CD14-positive monocyte (primary cell): Measurements from ENCODE around the gene HCRTR1. TPM values are rescaled to one million over a fixed set of nuclear protein-coding genes. Genes with fewer than 3 reads are reported as not detected.
A peak's percentile ranks its signal among the peaks of the same experiment; 100 is the strongest.

Experiments
- DNase-seq, 3 donors: peaks; one replicate each; pipeline ENCODE4 v3.0.0-alpha.2; 2011 to 2022
- H2AFZ ChIP-seq: 2 replicates; pipeline ENCODE4 v1.6.0; 2012; ENCODE audit warnings: mild to moderate bottlenecking, low read depth, low read length, inconsistent platforms; ENCODE audit not compliant: insufficient read depth, poor library complexity, severe bottlenecking
- H3K27ac ChIP-seq, 2 donors: 1 replicate in 1 of 2; 2 replicates in 1 of 2; pipeline ENCODE4 v1.5.1; 2012 to 2013; ENCODE audit warnings: low read length in 2 of 2, control low read depth in 1 of 2, inconsistent platforms in 1 of 2, low read depth in 1 of 2, mild to moderate bottlenecking in 1 of 2
- H3K27me3 ChIP-seq, 2 donors: one replicate each; pipeline versions ENCODE4 v1.6.0 to v1.6.1; 2011 to 2013; ENCODE audit warnings: low read length in 2 of 2; ENCODE audit not compliant: control insufficient read depth in 2 of 2, insufficient read depth in 2 of 2
- H3K36me3 ChIP-seq, 2 donors: replicated peaks in 1 of 2; 1 replicate in 1 of 2; 2 replicates in 1 of 2; pipeline versions ENCODE4 v1.5.1 to v1.6.1; 2012 to 2013; ENCODE audit warnings: low read length in 2 of 2, control low read depth in 1 of 2, inconsistent platforms in 1 of 2, mild to moderate bottlenecking in 1 of 2; ENCODE audit not compliant: insufficient read depth in 2 of 2, control insufficient read depth in 1 of 2
- H3K4me1 ChIP-seq, 2 donors: 1 replicate in 1 of 2; 2 replicates in 1 of 2; pipeline versions ENCODE4 v1.5.1 to v1.6.1; 2012 to 2013; ENCODE audit warnings: low read length in 2 of 2, control low read depth in 1 of 2, inconsistent platforms in 1 of 2, mild to moderate bottlenecking in 1 of 2, moderate library complexity in 1 of 2; ENCODE audit not compliant: insufficient read depth in 2 of 2, control insufficient read depth in 1 of 2
- H3K4me2 ChIP-seq: replicated peaks from 2 replicates; pipeline ENCODE3; 2012; ENCODE audit warnings: low read length, moderate library complexity, mild to moderate bottlenecking; ENCODE audit not compliant: poor library complexity, severe bottlenecking; ENCODE audit errors: extremely low read depth
- H3K4me3 ChIP-seq, 3 experiments: fragments of 200-600 bp in 1 of 3; sonication (generic) in 1 of 3; replicated peaks in 1 of 3; 1 replicate in 2 of 3; 2 replicates in 1 of 3; pipeline ENCODE4 v1.5.1; 2011 to 2013; ENCODE audit warnings: low read length in 3 of 3, mild to moderate bottlenecking in 3 of 3, control low read depth in 2 of 3, low read depth in 2 of 3, inconsistent platforms in 1 of 3, moderate library complexity in 1 of 3
- H3K79me2 ChIP-seq: 2 replicates; pipeline ENCODE4 v1.6.0; 2012; ENCODE audit warnings: mild to moderate bottlenecking, control low read depth, inconsistent platforms, low read length, moderate library complexity; ENCODE audit not compliant: insufficient read depth
- H3K9ac ChIP-seq: 2 replicates; pipeline ENCODE4 v1.6.0; 2017; ENCODE audit warnings: low read length, mild to moderate bottlenecking; ENCODE audit not compliant: insufficient read depth, poor library complexity, severe bottlenecking
- H3K9me3 ChIP-seq, 2 donors: replicated peaks in 1 of 2; 1 replicate in 1 of 2; 2 replicates in 1 of 2; pipeline versions ENCODE4 v1.5.1 to v1.6.1; 2012 to 2013; ENCODE audit warnings: low read length in 2 of 2, control low read depth in 1 of 2; ENCODE audit not compliant: control insufficient read depth in 1 of 2, insufficient read depth in 1 of 2
- H4K20me1 ChIP-seq: 2 replicates; pipeline ENCODE4 v1.6.0; 2012; ENCODE audit warnings: mild to moderate bottlenecking, low read length, control low read depth, moderate library complexity; ENCODE audit not compliant: insufficient read depth
- H3K27ac Mint-ChIP-seq, 7 donors: one replicate each; pipeline ENCODE4 v1.8.0; 2020; ENCODE audit warnings: mild to moderate bottlenecking in 7 of 7, mixed read lengths in 7 of 7, moderate library complexity in 6 of 7, inconsistent platforms in 2 of 7
- H3K27me3 Mint-ChIP-seq, 3 donors: one replicate each; pipeline ENCODE4 v1.8.0; 2021 to 2022; ENCODE audit warnings: low read depth in 3 of 3, mild to moderate bottlenecking in 3 of 3, mixed read lengths in 3 of 3, moderate library complexity in 3 of 3, inconsistent platforms in 1 of 3
- H3K36me3 Mint-ChIP-seq, 2 donors: one replicate each; pipeline ENCODE4 v1.8.0; 2020; ENCODE audit warnings: mixed read lengths in 2 of 2, inconsistent platforms in 1 of 2, mild to moderate bottlenecking in 1 of 2
- H3K4me1 Mint-ChIP-seq: one replicate; pipeline ENCODE4 v1.8.0; 2020; ENCODE audit warnings: mild to moderate bottlenecking, mixed read lengths
- H3K4me3 Mint-ChIP-seq, 2 donors: one replicate each; pipeline ENCODE4 v1.8.0; 2020; ENCODE audit warnings: mild to moderate bottlenecking in 2 of 2, mixed read lengths in 2 of 2, moderate library complexity in 1 of 2
- H3K9me3 Mint-ChIP-seq, 7 donors: one replicate each; pipeline ENCODE4 v1.8.0; 2020 to 2022; ENCODE audit warnings: mixed read lengths in 7 of 7, mild to moderate bottlenecking in 6 of 7, moderate library complexity in 6 of 7, inconsistent platforms in 2 of 7
- WGBS: methylation state at CpG from one replicate; pipeline ENCODE4 v1.1.5; 2013; ENCODE audit warnings: missing lambda C conversion rate; ENCODE audit not compliant: insufficient coverage; 5-methylcytosine and 5-hydroxymethylcytosine counted together
- intact Hi-C, 2 donors: fragments of 100-400 bp; cut with micrococcal nuclease; formaldehyde crosslinking; loops; one replicate each; pipeline versions ENCODE4 v1.15.0 to v1.15.1; 2023
- polyA plus RNA-seq, 3 donors: library from polyadenylated mRNA; depleted of rRNA in 1 of 3; unstranded in 2 of 3; stranded (reverse) in 1 of 3; fragments of 300-500 nt in 2 of 3; fragments of >200 nt in 1 of 3; fragmentation: Illumina TruSeq in 2 of 3; gene quantifications; 1 replicate in 2 of 3; 2 replicates in 1 of 3; pipeline ENCODE4 v1.2.3, GENCODE V29; 2012 to 2021
- TF ChIP-seq, protein P1 (sequence below): fragments of 200-600 bp; IDR thresholded peaks from one replicate; pipeline ENCODE4 v1.8.0; 2022; ENCODE audit warnings: antibody characterized with exemption, mild to moderate bottlenecking

Gene HCRTR1
- polyA plus RNA-seq, 3 donors = not detected

DNA sequence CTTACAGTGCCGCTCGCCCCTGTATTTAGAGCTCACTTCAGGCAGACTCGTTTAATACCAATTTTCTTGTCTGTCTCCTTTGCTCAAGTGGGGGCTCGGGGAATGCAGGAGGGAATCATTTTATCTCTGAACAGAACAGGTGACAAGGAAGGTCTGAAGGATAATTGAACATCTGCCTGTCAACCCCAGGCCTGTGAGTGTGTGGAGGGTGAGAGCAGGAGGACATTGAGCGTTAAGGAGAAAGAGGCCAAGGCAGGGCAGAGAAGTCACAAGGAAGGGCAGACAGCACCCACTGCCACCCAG lies 36.9 kb downstream of the HCRTR1 start:
- H3K9ac ChIP-seq = no peak overlapping the region
- no peaks in the 10 kb centered on the region for H3K36me3 ChIP-seq
- H3K27me3 ChIP-seq = no peaks in the 10 kb centered on the region
- Mint-ChIP-seq H3K36me3 (no peaks in the 10 kb centered on the region), H3K27ac (peak overlapping the region in 1 of 7 donors; percentile 14), H3K9me3 (peaks cover 0 to 3% (median 0%) of the 10 kb centered on the region in 7 donors), H3K4me1 (peaks cover 21% of the 10 kb centered on the region), H3K4me3 (no peak overlapping the region), H3K27me3 (peaks cover 1 to 8% (median 5%) of the 10 kb centered on the region in 3 donors)
- H3K4me3 ChIP-seq = no peak overlapping the region
- H3K4me2 ChIP-seq = no peak overlapping the region
- DNase-seq = no peak
- no peaks in the 10 kb centered on the region for H3K9me3 ChIP-seq
- WGBS = no CpG with 5 or more reads among the region's 5 CpGs
- H3K27ac ChIP-seq = no peak overlapping the region
- no peaks in the 10 kb centered on the region for H4K20me1 ChIP-seq
- TF ChIP-seq, protein P1, sequence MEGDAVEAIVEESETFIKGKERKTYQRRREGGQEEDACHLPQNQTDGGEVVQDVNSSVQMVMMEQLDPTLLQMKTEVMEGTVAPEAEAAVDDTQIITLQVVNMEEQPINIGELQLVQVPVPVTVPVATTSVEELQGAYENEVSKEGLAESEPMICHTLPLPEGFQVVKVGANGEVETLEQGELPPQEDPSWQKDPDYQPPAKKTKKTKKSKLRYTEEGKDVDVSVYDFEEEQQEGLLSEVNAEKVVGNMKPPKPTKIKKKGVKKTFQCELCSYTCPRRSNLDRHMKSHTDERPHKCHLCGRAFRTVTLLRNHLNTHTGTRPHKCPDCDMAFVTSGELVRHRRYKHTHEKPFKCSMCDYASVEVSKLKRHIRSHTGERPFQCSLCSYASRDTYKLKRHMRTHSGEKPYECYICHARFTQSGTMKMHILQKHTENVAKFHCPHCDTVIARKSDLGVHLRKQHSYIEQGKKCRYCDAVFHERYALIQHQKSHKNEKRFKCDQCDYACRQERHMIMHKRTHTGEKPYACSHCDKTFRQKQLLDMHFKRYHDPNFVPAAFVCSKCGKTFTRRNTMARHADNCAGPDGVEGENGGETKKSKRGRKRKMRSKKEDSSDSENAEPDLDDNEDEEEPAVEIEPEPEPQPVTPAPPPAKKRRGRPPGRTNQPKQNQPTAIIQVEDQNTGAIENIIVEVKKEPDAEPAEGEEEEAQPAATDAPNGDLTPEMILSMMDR = no peak
- intact Hi-C loops = no loop called here
- H3K4me1 ChIP-seq = peaks cover 17 to 23% of the 10 kb centered on the region in 2 donors
- H2AFZ ChIP-seq = no peak overlapping the region
- no peaks in the 10 kb centered on the region for H3K79me2 ChIP-seq

DNA sequence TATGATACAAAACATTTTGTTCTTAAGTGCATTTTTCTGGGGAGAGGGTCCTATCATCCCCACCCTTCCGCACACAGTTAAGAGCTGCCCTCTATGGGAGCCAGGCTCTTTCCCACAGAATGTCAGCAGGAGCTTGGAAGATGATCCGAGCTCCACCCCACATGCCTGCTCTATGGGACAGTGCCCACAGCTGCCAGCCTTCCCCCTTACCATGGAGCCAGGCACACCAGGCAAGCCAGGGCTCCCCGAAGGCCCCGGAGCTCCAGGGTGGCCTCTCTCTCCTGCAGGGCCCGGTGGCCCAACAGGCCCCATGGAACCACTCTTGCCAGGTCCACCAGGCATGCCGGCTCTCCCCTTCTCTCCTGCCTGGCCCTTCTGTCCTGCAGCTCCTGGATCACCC lies 37.6 kb downstream of the HCRTR1 start:
- Histone ChIP-seq H3K4me1 (peaks cover 17 to 23% of the 10 kb centered on the region in 2 donors), H4K20me1 (no peaks in the 10 kb centered on the region), H3K9ac (no peak overlapping the region), H3K4me3 (no peak overlapping the region), H2AFZ (no peak overlapping the region), H3K36me3 (no peaks in the 10 kb centered on the region), H3K27ac (no peak overlapping the region), H3K27me3 (no peaks in the 10 kb centered on the region), H3K9me3 (no peaks in the 10 kb centered on the region), H3K4me2 (no peak overlapping the region), H3K79me2 (no peaks in the 10 kb centered on the region)
- intact Hi-C loops = no loop called here
- DNase-seq = no peak
- H3K27ac Mint-ChIP-seq = peak overlapping the region in 1 of 7 donors; percentile 67
- peaks cover 1 to 8% (median 5%) of the 10 kb centered on the region in 3 donors for H3K27me3 Mint-ChIP-seq
- TF ChIP-seq, protein P1 = no peak
- no peak overlapping the region for H3K4me3 Mint-ChIP-seq
- H3K9me3 Mint-ChIP-seq = peaks cover 0 to 3% (median 0%) of the 10 kb centered on the region in 7 donors
- peaks cover 21% of the 10 kb centered on the region for H3K4me1 Mint-ChIP-seq
- 97% methylated on average over 5 of the region's 6 CpGs for WGBS
- no peaks in the 10 kb centered on the region for H3K36me3 Mint-ChIP-seq
